HG03378 (cell line): Measurements from ENCODE around the gene COPG1.
A peak's percentile ranks its signal among the peaks of the same experiment; 100 is the strongest.
"Not testable (repeated sequence)": the region's sequence is repeated elsewhere in the genome, so short reads cannot be mapped to it uniquely, and the experiment has no call there.

Experiments
- ATAC-seq: cut with Tn5 transposase; IDR thresholded peaks from one replicate; pipeline ENCODE4 v1.9.1; 2021; ENCODE audit warnings: mild to moderate bottlenecking, moderate library complexity; ENCODE audit not compliant: unreplicated experiment

COPG1 gene

GRCh38 chr3:129249284-129250065 lies at the start of gene COPG1:
Gene COPG1 (plus strand): TSS chr3:129249606. CDS start chr3:129249710, 104 bp downstream.
- ATAC-seq, result peak; percentile 58

- no peak for ATAC-seq
Observed at GRCh38 chr3:129204473-129204872, 44.9 kb upstream of the COPG1 start.

GRCh38 chr3:129205109-129205832 lies 44.1 kb upstream of the COPG1 start:
- no peak for ATAC-seq

GRCh38 chr3:129207479-129207878 lies 41.9 kb upstream of the COPG1 start:
- ATAC-seq, result no peak

GRCh38 chr3:129211345-129211744 lies 38.1 kb upstream of the COPG1 start:
- ATAC-seq, result no peak

- ATAC-seq, result no peak
Observed at GRCh38 chr3:129211772-129212171, 37.6 kb upstream of the COPG1 start.

GRCh38 chr3:129213238-129213637 lies 36.2 kb upstream of the COPG1 start:
- no peak for ATAC-seq

GRCh38 chr3:129218742-129219141 lies 30.7 kb upstream of the COPG1 start:
- no peak for ATAC-seq

- ATAC-seq, result not testable (repeated sequence)
Observed at GRCh38 chr3:129224387-129224786, 25.0 kb upstream of the COPG1 start.

- no peak for ATAC-seq
Observed at GRCh38 chr3:129224984-129225393, 24.4 kb upstream of the COPG1 start.

GRCh38 chr3:129226374-129226773 lies 23.0 kb upstream of the COPG1 start:
- no peak for ATAC-seq

GRCh38 chr3:129228891-129229585 lies 20.4 kb upstream of the COPG1 start:
- no peak for ATAC-seq

GRCh38 chr3:129230311-129231019 lies 18.9 kb upstream of the COPG1 start:
- no peak for ATAC-seq

- no peak for ATAC-seq
Observed at GRCh38 chr3:129231331-129232119, 17.9 kb upstream of the COPG1 start.

- ATAC-seq, result peak; percentile 88
Observed at GRCh38 chr3:129233538-129233937, 15.9 kb upstream of the COPG1 start.

- no peak for ATAC-seq
Observed at GRCh38 chr3:129234441-129234840, 15.0 kb upstream of the COPG1 start.

- ATAC-seq, result no peak
Observed at GRCh38 chr3:129235344-129235917, 14.0 kb upstream of the COPG1 start.

GRCh38 chr3:129238945-129239705 lies 10.3 kb upstream of the COPG1 start:
- ATAC-seq, result no peak

- ATAC-seq, result no peak
Observed at GRCh38 chr3:129239991-129240390, 9.4 kb upstream of the COPG1 start.
